NCI-H526 treated with DMSO at 0.1 percent for 48 hours (cell line): ENCODE data around the gene CAPNS2.

ENCODE experiments used
- DNase-seq: peaks from one replicate; lab custom pipeline; 2025; lab: John Stamatoyannopoulos, UW

The CAPNS2 gene

GRCh38 chr16:55566432-55567175, at the start of gene CAPNS2:
CAPNS2 (plus strand) TSS chr16:55566684; CDS start chr16:55566757, 73 bp downstream.
- no peak for DNase-seq

- no peak for DNase-seq
Observed at GRCh38 chr16:55521792-55522191, 44.7 kb upstream of the CAPNS2 start.

- DNase-seq = no peak
Observed at GRCh38 chr16:55526441-55526840, 40.0 kb upstream of the CAPNS2 start.

GRCh38 chr16:55527885-55528284, 38.6 kb upstream of the CAPNS2 start:
- DNase-seq = no peak

GRCh38 chr16:55529018-55529417, 37.5 kb upstream of the CAPNS2 start:
- DNase-seq = no peak

GRCh38 chr16:55530316-55530856, 36.1 kb upstream of the CAPNS2 start:
- DNase-seq = no peak

GRCh38 chr16:55532227-55532626, 34.3 kb upstream of the CAPNS2 start:
- no peak for DNase-seq

GRCh38 chr16:55534756-55535155, 31.7 kb upstream of the CAPNS2 start:
- no peak for DNase-seq

GRCh38 chr16:55539049-55539448, 27.4 kb upstream of the CAPNS2 start:
- DNase-seq = no peak

GRCh38 chr16:55539488-55539887, 27.0 kb upstream of the CAPNS2 start:
- no peak for DNase-seq

GRCh38 chr16:55540221-55540620, 26.3 kb upstream of the CAPNS2 start:
- DNase-seq = no peak

- DNase-seq = no peak
Observed at GRCh38 chr16:55542459-55543082, 23.9 kb upstream of the CAPNS2 start.

- no peak for DNase-seq
Observed at GRCh38 chr16:55543472-55543871, 23.0 kb upstream of the CAPNS2 start.

- DNase-seq = no peak
Observed at GRCh38 chr16:55552621-55553020, 13.9 kb upstream of the CAPNS2 start.

- no peak for DNase-seq
Observed at GRCh38 chr16:55555436-55555835, 11.0 kb upstream of the CAPNS2 start.

- DNase-seq = no peak
Observed at GRCh38 chr16:55557186-55557585, 9.3 kb upstream of the CAPNS2 start.

- no peak for DNase-seq
Observed at GRCh38 chr16:55559233-55559632, 7.3 kb upstream of the CAPNS2 start.

- DNase-seq = no peak
Observed at GRCh38 chr16:55559933-55560516, 6.5 kb upstream of the CAPNS2 start.

GRCh38 chr16:55561319-55561848, 5.1 kb upstream of the CAPNS2 start:
- no peak for DNase-seq

- no peak for DNase-seq
Observed at GRCh38 chr16:55562936-55563335, 3.5 kb upstream of the CAPNS2 start.

GRCh38 chr16:55563797-55564196, 2.7 kb upstream of the CAPNS2 start:
- DNase-seq = no peak

- no peak for DNase-seq
Observed at GRCh38 chr16:55565086-55565485, 1.4 kb upstream of the CAPNS2 start.

GRCh38 chr16:55567382-55567781, 898 bp downstream of the CAPNS2 start:
- DNase-seq = no peak
